IMR-90 (cell line): ENCODE data around the gene ADAMTS6. TPM values are rescaled to one million over a fixed set of nuclear protein-coding genes. Genes with fewer than 3 reads are reported as not detected.

ENCODE experiments used
- ATAC-seq: fragments of 200-7000 bp; cut with Tn5 transposase; 2 replicates; pipeline ENCODE4 v1.9.1; 2020; ENCODE audit warnings: low read depth, mild to moderate bottlenecking, moderate library complexity
- BruUV-seq: library from RNA; stranded (reverse); fragments of 400-500 nt; replicated peaks from 2 replicates; lab custom pipeline; 2021; lab: Mats Ljungman, UMichigan
- CTCF ChIA-PET: fragments of 300-600 bp; formaldehyde crosslinking; extraction: SDS; loops from one replicate; lab custom pipeline; 2021; ENCODE audit warnings: antibody characterized with exemption; lab: Yijun Ruan, JAX
- POLR2A ChIA-PET: fragments of 300-600 bp; sonication (Branson Sonifier 250); formaldehyde crosslinking; loops from one replicate; lab custom pipeline; 2022; ENCODE audit warnings: antibody characterized with exemption; ENCODE audit not compliant: unreplicated experiment; lab: Charles Lee
- DNase-seq: peaks from one replicate; pipeline ENCODE4 v3.0.0; 2013
- H2AFZ ChIP-seq: replicated peaks from 2 replicates; pipeline ENCODE3; 2013; ENCODE audit warnings: low read length, mild to moderate bottlenecking; ENCODE audit not compliant: poor library complexity
- H2AK5ac ChIP-seq: 2 replicates; pipeline ENCODE4 v1.6.1; 2013; ENCODE audit warnings: low read depth, low read length, inconsistent platforms
- H2AK9ac ChIP-seq: replicated peaks from 2 replicates; pipeline ENCODE3; 2013; ENCODE audit warnings: mild to moderate bottlenecking, low read depth, low read length, moderate library complexity; ENCODE audit not compliant: poor library complexity
- H2BK120ac ChIP-seq: 2 replicates; pipeline ENCODE4 v1.6.1; 2013; ENCODE audit warnings: low read depth, low read length, inconsistent platforms
- H2BK15ac ChIP-seq: 3 replicates; pipeline ENCODE4 v1.6.1; 2013; ENCODE audit warnings: low read depth, low read length, inconsistent platforms
- H2BK20ac ChIP-seq: 2 replicates; pipeline ENCODE4 v1.6.1; 2013; ENCODE audit warnings: low read depth, mild to moderate bottlenecking, inconsistent platforms, low read length, moderate library complexity
- H2BK5ac ChIP-seq: 2 replicates; pipeline ENCODE4 v1.6.1; 2013; ENCODE audit warnings: mild to moderate bottlenecking, low read depth, low read length, inconsistent platforms; ENCODE audit not compliant: poor library complexity, severe bottlenecking
- H3K14ac ChIP-seq: replicated peaks from 2 replicates; pipeline ENCODE4 v1.6.1; 2013; ENCODE audit warnings: low read depth, low read length, inconsistent platforms
- H3K18ac ChIP-seq: 2 replicates; pipeline ENCODE4 v1.6.1; 2013; ENCODE audit warnings: low read depth, low read length, control low read depth
- H3K23ac ChIP-seq: 2 replicates; pipeline ENCODE4 v1.6.1; 2013; ENCODE audit warnings: low read depth, low read length, inconsistent platforms
- H3K27ac ChIP-seq: 2 replicates; pipeline ENCODE4 v1.5.1; 2013; ENCODE audit warnings: mild to moderate bottlenecking, control low read depth, low read length; ENCODE audit not compliant: insufficient read depth
- H3K27me3 ChIP-seq: 2 replicates; pipeline ENCODE4 v1.6.1; 2013; ENCODE audit warnings: low read length; ENCODE audit not compliant: control insufficient read depth, insufficient read depth
- H3K36me3 ChIP-seq: 2 replicates; pipeline ENCODE4 v1.6.1; 2013; ENCODE audit warnings: low read length, mixed read lengths; ENCODE audit not compliant: control insufficient read depth, insufficient read depth
- H3K4ac ChIP-seq: 2 replicates; pipeline ENCODE4 v1.6.1; 2013; ENCODE audit warnings: low read depth, low read length, inconsistent platforms
- H3K4me1 ChIP-seq: 2 replicates; pipeline ENCODE4 v1.6.1; 2013; ENCODE audit warnings: low read length, mixed read lengths; ENCODE audit not compliant: control insufficient read depth, insufficient read depth
- H3K4me2 ChIP-seq: 2 replicates; pipeline ENCODE4 v1.6.1; 2013; ENCODE audit warnings: low read depth, mild to moderate bottlenecking, control low read depth, low read length, moderate library complexity
- H3K4me3 ChIP-seq: 2 replicates; pipeline ENCODE4 v1.5.1; 2013; ENCODE audit warnings: low read depth, mild to moderate bottlenecking, control low read depth, low read length, moderate library complexity; ENCODE audit not compliant: insufficient read depth
- H3K56ac ChIP-seq: 2 replicates; pipeline ENCODE4 v1.6.1; 2013; ENCODE audit warnings: low read length, inconsistent platforms; ENCODE audit not compliant: insufficient read depth; ENCODE audit errors: extremely low read depth
- H3K79me1 ChIP-seq, 2 experiments: 2 replicates each; pipeline ENCODE4 v1.6.1; 2013; ENCODE audit warnings: low read length in 2 of 2, inconsistent platforms in 1 of 2, low read depth in 1 of 2
- H3K9ac ChIP-seq: 2 replicates; pipeline ENCODE4 v1.6.1; 2013; ENCODE audit warnings: low read depth, low read length, control low read depth
- H3K9me1 ChIP-seq: 2 replicates; pipeline ENCODE4 v1.6.1; 2013; ENCODE audit warnings: low read length, inconsistent platforms; ENCODE audit not compliant: insufficient read depth
- H3K9me3 ChIP-seq: 2 replicates; pipeline ENCODE4 v1.6.1; 2013; ENCODE audit warnings: low read length; ENCODE audit not compliant: control insufficient read depth, insufficient read depth
- H4K20me1 ChIP-seq: 2 replicates; pipeline ENCODE4 v1.6.1; 2013; ENCODE audit warnings: low read length, inconsistent platforms; ENCODE audit not compliant: insufficient read depth
- H4K5ac ChIP-seq: 2 replicates; pipeline ENCODE4 v1.6.1; 2013; ENCODE audit warnings: mild to moderate bottlenecking, low read depth, low read length, control low read depth
- H4K8ac ChIP-seq, 2 experiments: 2 replicates each; pipeline ENCODE4 v1.6.1; 2013; ENCODE audit warnings: low read depth in 2 of 2, low read length in 2 of 2, control low read depth in 1 of 2, inconsistent platforms in 1 of 2
- H4K91ac ChIP-seq: 2 replicates; pipeline ENCODE4 v1.6.1; 2013; ENCODE audit warnings: low read depth, low read length, inconsistent platforms; ENCODE audit not compliant: insufficient read depth
- BHLHE40 ChIP-seq: fragments of 150-350 bp; IDR thresholded peaks from 2 replicates; pipeline ENCODE4 v1.6.1; 2016; ENCODE audit warnings: mild to moderate bottlenecking, low read depth, low read length
- CEBPB ChIP-seq: IDR thresholded peaks from 2 replicates; pipeline ENCODE4 v1.6.1; 2012; ENCODE audit warnings: low read depth, low read length, improper control_type of control experiment
- CHD1 ChIP-seq: IDR thresholded peaks from 2 replicates; pipeline ENCODE4 v1.6.1; 2012; ENCODE audit warnings: low read depth, low read length, improper control_type of control experiment
- CTCF ChIP-seq: conservative IDR thresholded peaks from 2 replicates; pipeline ENCODE4 v1.5.1; 2012; ENCODE audit warnings: mild to moderate bottlenecking, low read depth, low read length, improper control_type of control experiment
- FOS ChIP-seq: fragments of 150-350 bp; IDR thresholded peaks from 2 replicates; pipeline ENCODE4 v1.6.1; 2016; ENCODE audit warnings: low read depth, low read length
- MAFK ChIP-seq: IDR thresholded peaks from 2 replicates; pipeline ENCODE4 v1.6.1; 2012; ENCODE audit warnings: low read depth, low read length, improper control_type of control experiment
- MAZ ChIP-seq: IDR thresholded peaks from 2 replicates; pipeline ENCODE4 v1.6.1; 2012; ENCODE audit warnings: low read depth, mild to moderate bottlenecking, low read length, improper control_type of control experiment, moderate library complexity, borderline replicate concordance
- MXI1 ChIP-seq: IDR thresholded peaks from 2 replicates; pipeline ENCODE4 v1.6.1; 2012; ENCODE audit warnings: low read depth, mild to moderate bottlenecking, low read length, moderate library complexity, borderline replicate concordance
- NFE2L2 ChIP-seq: fragments of 150-350 bp; IDR thresholded peaks from 2 replicates; pipeline ENCODE4 v1.6.1; 2016; ENCODE audit warnings: low read depth, mild to moderate bottlenecking, low read length
- POLR2A ChIP-seq: IDR thresholded peaks from 2 replicates; pipeline ENCODE4 v1.6.1; 2012; ENCODE audit warnings: mild to moderate bottlenecking, low read depth, low read length
- RAD21 ChIP-seq: IDR thresholded peaks from 2 replicates; pipeline ENCODE4 v1.6.1; 2012; ENCODE audit warnings: low read length, improper control_type of control experiment
- RCOR1 ChIP-seq: IDR thresholded peaks from 2 replicates; pipeline ENCODE4 v1.6.1; 2012; ENCODE audit warnings: mild to moderate bottlenecking, low read length, improper control_type of control experiment; ENCODE audit not compliant: insufficient replicate concordance
- RFX5 ChIP-seq: IDR thresholded peaks from 2 replicates; pipeline ENCODE4 v1.8.0; 2012; ENCODE audit warnings: low read depth, mild to moderate bottlenecking, low read length, moderate library complexity
- SMC3 ChIP-seq: fragments of 150-350 bp; IDR thresholded peaks from 2 replicates; pipeline ENCODE4 v1.6.1; 2016; ENCODE audit warnings: low read depth, mild to moderate bottlenecking, antibody characterized with exemption, low read length, moderate library complexity
- WGBS, 2 experiments: methylation state at CpG; one replicate each; pipeline versions ENCODE4 v1.1.5 to v1.1.7; 2013; ENCODE audit warnings: missing lambda C conversion rate in 2 of 2; ENCODE audit not compliant: insufficient read length in 1 of 2; ENCODE audit errors: extremely low coverage in 2 of 2; 5-methylcytosine and 5-hydroxymethylcytosine counted together
- dilution Hi-C: fragments of 300-500 bp; cut with HindIII; formaldehyde crosslinking; loops from one replicate; pipeline ENCODE4 v1.14.3; 2018; ENCODE audit warnings: low sequenced_read_pairs; ENCODE audit not compliant: unreplicated experiment
- in situ Hi-C: fragments of 300-500 bp; cut with MboI; formaldehyde crosslinking; loops from 3 replicates; pipeline ENCODE4 v1.14.3; 2019; ENCODE audit warnings: low sequenced_read_pairs, inconsistent platforms, mixed read lengths
- intact Hi-C: fragments of 100-400 bp; cut with micrococcal nuclease; formaldehyde crosslinking; loops from 2 replicates; pipeline ENCODE4 v1.10.0; 2022
- polyA plus RNA-seq, 3 experiments: library from polyadenylated mRNA; depleted of rRNA; stranded (reverse); fragments of >200 nt; gene quantifications; 2 replicates each; pipeline ENCODE4 v1.2.3, GENCODE V29; 2012; ENCODE audit warnings: low replicate concordance in 1 of 3
- total RNA-seq: library from RNA; depleted of rRNA; stranded (reverse); fragments of >200 nt; gene quantifications from 2 replicates; pipeline ENCODE4 v1.2.3, GENCODE V29; 2012
- TF ChIP-seq, protein P1 (sequence below): fragments of 150-350 bp; IDR thresholded peaks from 2 replicates; pipeline ENCODE4 v1.6.1; 2016; ENCODE audit warnings: low read depth, mild to moderate bottlenecking, low read length, moderate library complexity, borderline replicate concordance
- TF ChIP-seq, protein P2 (sequence below): fragments of 150-350 bp; IDR thresholded peaks from 2 replicates; pipeline ENCODE4 v1.6.1; 2017; ENCODE audit warnings: mild to moderate bottlenecking, antibody characterized with exemption, low read length, low read depth

Gene ADAMTS6
- total and polyA plus RNA-seq, 2 of the 4 experiments (the other 2 are of a cell fraction), result 23.9 to 173 TPM

GRCh38 chr5:65530904-65531303 is 49.2 kb upstream of the ADAMTS6 start:
- Histone ChIP-seq H4K5ac (no peak overlapping the region), H3K27me3 (no peaks in the 10 kb centered on the region), H3K23ac (no peak overlapping the region), H3K4me2 (no peak overlapping the region), H2AK5ac (no peak overlapping the region), H3K56ac (no peak overlapping the region), H3K9me3 (no peaks in the 10 kb centered on the region), H2BK5ac (no peak overlapping the region), H3K27ac (no peak overlapping the region), H3K4ac (no peak overlapping the region), H2BK20ac (no peak overlapping the region), H3K9ac (no peak overlapping the region), H4K8ac (no peak overlapping the region), H2AK9ac (no peak overlapping the region), H3K4me3 (no peak overlapping the region), H3K36me3 (no peaks in the 10 kb centered on the region), H2AFZ (no peak overlapping the region), H3K9me1 (no peaks in the 10 kb centered on the region), H3K14ac (no peak overlapping the region), H3K79me1 (no peaks in the 10 kb centered on the region), H2BK15ac (no peak overlapping the region), H3K4me1 (no peaks in the 10 kb centered on the region), H3K18ac (no peak overlapping the region), H2BK120ac (no peak overlapping the region), H4K91ac (no peak overlapping the region), H4K20me1 (no peaks in the 10 kb centered on the region)
- DNase-seq, result no peak
- TF ChIP-seq RAD21 (no peak), CEBPB (no peak), MAZ (no peak), BHLHE40 (no peak), MXI1 (no peak), MAFK (no peak), CHD1 (no peak), CTCF (no peak), NFE2L2 (no peak), SMC3 (no peak), RCOR1 (no peak), POLR2A (no peak), FOS (no peak), RFX5 (no peak)
- TF ChIP-seq, protein P1, sequence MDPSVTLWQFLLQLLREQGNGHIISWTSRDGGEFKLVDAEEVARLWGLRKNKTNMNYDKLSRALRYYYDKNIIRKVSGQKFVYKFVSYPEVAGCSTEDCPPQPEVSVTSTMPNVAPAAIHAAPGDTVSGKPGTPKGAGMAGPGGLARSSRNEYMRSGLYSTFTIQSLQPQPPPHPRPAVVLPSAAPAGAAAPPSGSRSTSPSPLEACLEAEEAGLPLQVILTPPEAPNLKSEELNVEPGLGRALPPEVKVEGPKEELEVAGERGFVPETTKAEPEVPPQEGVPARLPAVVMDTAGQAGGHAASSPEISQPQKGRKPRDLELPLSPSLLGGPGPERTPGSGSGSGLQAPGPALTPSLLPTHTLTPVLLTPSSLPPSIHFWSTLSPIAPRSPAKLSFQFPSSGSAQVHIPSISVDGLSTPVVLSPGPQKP, result no peak
- TF ChIP-seq, protein P2, sequence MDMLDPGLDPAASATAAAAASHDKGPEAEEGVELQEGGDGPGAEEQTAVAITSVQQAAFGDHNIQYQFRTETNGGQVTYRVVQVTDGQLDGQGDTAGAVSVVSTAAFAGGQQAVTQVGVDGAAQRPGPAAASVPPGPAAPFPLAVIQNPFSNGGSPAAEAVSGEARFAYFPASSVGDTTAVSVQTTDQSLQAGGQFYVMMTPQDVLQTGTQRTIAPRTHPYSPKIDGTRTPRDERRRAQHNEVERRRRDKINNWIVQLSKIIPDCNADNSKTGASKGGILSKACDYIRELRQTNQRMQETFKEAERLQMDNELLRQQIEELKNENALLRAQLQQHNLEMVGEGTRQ, result no peak
- in situ Hi-C loops, result no loop called here
- POLR2A ChIA-PET, result no interaction called here
- ATAC-seq, result no peak
- intact Hi-C loops, result no loop called here
- no TSS peak for BruUV-seq
- no CpG with 5 or more reads among the region's 1 CpG for WGBS, 2 experiments
- dilution Hi-C loops, result no loop called here
- CTCF ChIA-PET, result no interaction called here
